Measurements from ENCODE around the gene FGF11. TPM values are rescaled to one million over a fixed set of nuclear protein-coding genes. Genes with fewer than 3 reads are reported as not detected.

Gene FGF11
- total and polyA plus RNA-seq, 2 of the 13 experiments (the other 11 are each of a cell fraction or from before 2014, with no cell fraction given): 0.20 to 7.6 TPM

DNA sequence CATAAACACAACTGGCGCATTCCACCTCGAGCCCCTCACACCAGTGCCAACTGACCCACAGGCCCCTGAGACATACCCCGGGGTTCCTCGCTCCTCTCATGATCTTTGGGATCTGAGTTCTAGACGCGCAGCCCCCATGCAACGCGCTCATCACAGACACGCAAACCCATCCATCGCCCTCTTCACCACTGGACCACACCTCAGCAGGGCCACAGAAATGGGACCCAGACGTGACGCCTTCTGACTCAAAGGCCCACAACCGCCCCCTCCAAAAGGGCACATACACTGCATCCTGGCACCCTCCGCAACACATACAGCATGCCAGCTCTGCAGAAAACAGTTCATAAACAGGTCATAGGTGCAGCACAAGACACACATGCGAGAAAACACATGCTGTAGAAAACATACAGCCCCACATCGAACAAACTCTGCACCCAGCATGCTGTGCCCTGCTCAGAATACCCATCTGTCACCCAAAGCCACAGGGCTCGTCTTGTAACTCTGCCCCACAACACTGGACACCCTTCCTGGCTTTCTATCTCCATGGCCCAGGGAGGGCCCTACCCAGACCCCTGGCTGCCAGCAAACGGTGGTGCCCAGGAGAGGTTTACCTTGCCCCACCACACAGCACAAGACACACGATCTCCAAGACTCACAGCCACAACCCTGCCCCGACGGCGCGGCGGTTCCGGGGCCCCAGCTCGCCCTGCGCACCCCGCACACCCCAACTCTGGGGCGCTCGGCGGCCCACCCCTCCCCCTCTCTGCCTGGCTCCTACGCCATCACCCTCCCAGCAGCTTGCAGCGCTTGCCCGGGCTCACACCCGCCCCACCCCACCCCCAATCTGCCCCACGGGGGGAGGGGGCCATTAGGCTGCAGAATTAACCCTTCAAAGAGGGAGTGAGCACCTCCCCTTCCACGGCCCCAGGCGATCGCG lies 39.2 kb downstream of the FGF11 start (continued):
- TF ChIP-seq, protein P1, sequence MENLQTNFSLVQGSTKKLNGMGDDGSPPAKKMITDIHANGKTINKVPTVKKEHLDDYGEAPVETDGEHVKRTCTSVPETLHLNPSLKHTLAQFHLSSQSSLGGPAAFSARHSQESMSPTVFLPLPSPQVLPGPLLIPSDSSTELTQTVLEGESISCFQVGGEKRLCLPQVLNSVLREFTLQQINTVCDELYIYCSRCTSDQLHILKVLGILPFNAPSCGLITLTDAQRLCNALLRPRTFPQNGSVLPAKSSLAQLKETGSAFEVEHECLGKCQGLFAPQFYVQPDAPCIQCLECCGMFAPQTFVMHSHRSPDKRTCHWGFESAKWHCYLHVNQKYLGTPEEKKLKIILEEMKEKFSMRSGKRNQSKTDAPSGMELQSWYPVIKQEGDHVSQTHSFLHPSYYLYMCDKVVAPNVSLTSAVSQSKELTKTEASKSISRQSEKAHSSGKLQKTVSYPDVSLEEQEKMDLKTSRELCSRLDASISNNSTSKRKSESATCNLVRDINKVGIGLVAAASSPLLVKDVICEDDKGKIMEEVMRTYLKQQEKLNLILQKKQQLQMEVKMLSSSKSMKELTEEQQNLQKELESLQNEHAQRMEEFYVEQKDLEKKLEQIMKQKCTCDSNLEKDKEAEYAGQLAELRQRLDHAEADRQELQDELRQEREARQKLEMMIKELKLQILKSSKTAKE (CRISPR knock-in tag; IDR thresholded peaks at IDR 0.05; ENCODE audit: borderline replicate concordance): no peak
- TF ChIP-seq ATF7 (IDR thresholded peaks at IDR 0.05) (no peak), ATF7 (CRISPR knock-in tag; IDR thresholded peaks at IDR 0.05) (no peak), GATAD1 (CRISPR knock-in tag; IDR thresholded peaks at IDR 0.05) (no peak), IRX3 (CRISPR knock-in tag; IDR thresholded peaks at IDR 0.05; ENCODE audit: borderline replicate concordance, low read depth) (0 out of 2 replicates have a peak, but pooled peaks have one; percentile 18)
- TF ChIP-seq, protein P2, sequence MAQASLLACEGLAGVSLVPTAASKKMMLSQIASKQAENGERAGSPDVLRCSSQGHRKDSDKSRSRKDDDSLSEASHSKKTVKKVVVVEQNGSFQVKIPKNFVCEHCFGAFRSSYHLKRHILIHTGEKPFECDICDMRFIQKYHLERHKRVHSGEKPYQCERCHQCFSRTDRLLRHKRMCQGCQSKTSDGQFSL (CRISPR knock-in tag; IDR thresholded peaks at IDR 0.05): no peak
- TF ChIP-seq, protein P3, sequence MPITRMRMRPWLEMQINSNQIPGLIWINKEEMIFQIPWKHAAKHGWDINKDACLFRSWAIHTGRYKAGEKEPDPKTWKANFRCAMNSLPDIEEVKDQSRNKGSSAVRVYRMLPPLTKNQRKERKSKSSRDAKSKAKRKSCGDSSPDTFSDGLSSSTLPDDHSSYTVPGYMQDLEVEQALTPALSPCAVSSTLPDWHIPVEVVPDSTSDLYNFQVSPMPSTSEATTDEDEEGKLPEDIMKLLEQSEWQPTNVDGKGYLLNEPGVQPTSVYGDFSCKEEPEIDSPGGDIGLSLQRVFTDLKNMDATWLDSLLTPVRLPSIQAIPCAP (CRISPR knock-in tag; IDR thresholded peaks at IDR 0.05; ENCODE audit: low read depth): no peak
- TF ChIP-seq, protein P4, sequence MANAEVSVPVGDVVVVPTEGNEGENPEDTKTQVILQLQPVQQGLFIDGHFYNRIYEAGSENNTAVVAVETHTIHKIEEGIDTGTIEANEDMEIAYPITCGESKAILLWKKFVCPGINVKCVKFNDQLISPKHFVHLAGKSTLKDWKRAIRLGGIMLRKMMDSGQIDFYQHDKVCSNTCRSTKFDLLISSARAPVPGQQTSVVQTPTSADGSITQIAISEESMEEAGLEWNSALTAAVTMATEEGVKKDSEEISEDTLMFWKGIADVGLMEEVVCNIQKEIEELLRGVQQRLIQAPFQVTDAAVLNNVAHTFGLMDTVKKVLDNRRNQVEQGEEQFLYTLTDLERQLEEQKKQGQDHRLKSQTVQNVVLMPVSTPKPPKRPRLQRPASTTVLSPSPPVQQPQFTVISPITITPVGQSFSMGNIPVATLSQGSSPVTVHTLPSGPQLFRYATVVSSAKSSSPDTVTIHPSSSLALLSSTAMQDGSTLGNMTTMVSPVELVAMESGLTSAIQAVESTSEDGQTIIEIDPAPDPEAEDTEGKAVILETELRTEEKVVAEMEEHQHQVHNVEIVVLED (CRISPR knock-in tag; IDR thresholded peaks at IDR 0.05; ENCODE audit: borderline replicate concordance): no peak

All from HepG2 (cell line).